Measurements from ENCODE around the gene BANP.

Gene BANP

DNA sequence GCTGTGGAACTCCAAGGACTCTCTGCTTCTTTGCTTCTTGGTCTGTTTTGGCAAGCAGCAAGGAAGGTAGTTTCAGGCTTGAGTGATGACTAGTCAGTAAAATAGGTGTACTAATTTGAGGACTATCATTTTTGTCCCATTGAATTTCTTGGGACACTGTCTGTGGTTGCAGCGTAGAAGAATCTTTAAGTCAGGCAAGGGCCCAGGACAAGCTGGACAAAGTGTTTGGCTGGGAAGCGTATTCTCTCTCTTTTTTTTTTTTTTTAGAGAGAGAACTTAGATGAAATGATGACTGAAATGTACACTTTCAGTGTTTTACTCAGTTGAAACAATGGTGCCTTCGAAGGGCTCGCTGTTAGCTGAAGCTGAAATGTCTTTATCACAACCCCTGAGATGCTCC is 105.0 kb downstream of the BANP start:
- no peak for DNase-seq

DNA sequence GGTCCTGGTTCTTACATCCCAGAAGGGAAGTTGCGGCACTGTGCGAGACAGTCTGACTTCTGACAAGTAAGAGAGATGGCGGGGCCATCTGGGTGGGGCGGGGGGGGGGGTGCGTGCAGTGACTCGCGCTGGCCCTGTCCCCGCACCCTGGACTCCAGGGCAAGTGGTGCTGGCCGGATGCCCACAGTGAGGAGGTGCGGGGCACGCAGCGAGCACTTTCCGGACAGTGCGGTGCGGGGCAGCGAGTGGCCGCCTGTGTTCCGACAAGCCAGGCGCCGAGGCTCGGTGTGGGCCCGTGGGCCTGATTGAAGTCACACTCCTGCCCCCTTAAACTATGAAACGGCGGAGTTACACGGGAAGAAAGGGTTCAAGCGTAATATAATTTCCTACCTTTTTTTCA is 106.4 kb downstream of the BANP start:
- no peak for DNase-seq

DNA sequence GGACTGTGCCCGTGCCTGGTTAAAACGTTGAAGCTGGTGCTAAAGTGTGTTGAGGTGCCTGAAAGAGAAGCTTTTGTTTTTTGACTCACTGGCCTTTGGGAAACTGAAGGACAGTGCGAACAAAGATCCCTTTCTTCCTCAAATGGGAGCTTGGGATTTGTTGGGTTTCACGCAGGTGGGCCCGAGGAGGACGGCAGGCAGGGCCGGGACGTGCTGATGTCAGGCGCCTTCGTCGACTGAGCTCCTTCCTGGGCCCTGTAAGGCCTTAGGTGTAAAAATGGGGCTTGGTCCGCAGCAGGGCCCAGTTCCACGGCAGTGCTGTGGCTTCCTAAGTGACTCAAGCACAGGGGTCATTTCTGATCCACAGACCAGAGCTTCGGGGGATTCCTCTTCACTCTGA is 106.9 kb downstream of the BANP start:
- no peak for DNase-seq

DNA sequence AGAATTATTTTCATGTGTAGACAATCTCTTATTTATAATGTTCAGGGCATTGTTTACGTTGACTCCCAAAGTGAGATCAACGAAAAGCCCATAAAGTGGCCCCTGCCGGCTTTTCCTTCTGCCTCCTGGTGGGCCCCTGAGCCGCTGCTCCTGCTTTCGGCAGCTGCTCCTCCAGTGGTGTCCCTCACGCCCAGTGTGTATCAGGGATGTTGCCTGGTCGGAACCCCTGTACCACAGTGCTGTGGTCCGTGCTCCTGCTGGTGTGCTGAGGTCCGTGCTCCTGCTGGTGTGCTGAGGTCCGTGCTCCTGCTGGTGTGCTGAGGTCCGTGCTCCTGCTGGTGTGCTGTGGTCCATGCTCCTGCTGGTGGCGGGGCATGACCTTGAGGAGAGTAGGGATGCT is 107.6 kb downstream of the BANP start:
- DNase-seq = no peak

DNA sequence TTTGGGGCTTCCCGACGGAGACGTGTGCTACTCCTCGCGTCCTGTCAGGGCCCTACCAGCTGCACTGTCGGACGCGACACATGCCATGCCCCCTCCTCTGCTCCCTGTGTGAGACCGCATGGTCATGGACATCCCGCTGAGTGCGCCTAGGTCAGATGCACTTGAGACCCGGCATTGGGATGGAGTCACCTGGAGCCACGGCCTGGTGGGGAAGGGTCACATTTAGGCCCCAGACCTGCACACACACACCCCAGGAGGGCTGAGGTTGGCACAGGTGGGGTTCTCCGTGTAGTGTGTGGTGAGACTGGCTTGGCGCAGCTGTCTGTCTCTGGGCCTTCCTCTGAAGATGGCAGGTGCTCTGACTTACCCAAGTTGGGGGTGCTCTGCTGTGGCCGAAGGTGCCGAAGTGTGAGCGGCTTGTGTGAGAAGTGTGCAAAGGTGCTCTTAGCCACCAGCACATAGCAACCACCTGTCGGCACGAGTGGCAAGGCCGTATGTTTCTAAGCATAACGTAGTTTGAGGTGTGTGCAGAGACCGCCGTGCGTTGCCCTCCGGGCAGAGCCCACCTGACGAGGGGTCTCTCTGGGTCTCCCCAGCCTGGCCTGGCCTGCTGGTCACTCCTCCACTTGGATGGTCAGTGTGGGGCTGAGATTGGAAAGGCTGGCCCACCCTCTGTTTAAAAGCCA is 108.6 kb downstream of the BANP start:
- no peak for DNase-seq

DNA sequence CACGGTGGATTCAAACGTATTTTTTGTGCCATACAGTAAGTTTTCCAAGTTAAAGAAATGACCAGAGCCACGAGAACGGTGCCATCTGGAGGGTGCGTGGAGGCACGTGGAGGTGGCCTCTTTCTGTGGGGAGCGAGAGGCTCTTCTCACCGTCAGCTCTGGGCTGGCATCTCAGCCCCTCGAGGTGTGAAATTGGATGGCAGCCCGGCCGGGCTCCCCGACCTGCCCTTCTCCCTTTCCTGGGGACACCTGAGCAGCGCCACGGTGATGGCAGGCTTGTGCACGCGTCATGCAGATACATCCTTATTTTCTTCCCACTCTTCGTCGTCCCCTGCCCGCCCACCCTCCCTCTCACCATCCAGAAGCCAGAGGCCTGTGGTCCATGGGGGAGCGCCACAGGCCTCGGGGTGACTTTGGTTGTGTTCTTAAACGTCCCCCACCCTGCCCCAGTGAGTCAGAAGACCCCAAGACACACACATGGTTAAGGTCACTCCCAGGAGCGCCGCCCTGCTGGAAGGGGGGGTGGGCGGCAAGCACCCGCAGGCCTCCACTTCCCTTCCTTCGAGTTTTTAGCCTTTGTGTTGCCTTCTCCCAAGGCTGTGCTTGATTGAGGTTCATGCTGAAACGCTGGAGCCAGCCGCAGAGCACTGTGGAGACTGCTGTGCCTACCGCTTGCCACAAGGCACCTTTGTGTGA is 109.4 kb downstream of the BANP start:
- no peak for DNase-seq

DNA sequence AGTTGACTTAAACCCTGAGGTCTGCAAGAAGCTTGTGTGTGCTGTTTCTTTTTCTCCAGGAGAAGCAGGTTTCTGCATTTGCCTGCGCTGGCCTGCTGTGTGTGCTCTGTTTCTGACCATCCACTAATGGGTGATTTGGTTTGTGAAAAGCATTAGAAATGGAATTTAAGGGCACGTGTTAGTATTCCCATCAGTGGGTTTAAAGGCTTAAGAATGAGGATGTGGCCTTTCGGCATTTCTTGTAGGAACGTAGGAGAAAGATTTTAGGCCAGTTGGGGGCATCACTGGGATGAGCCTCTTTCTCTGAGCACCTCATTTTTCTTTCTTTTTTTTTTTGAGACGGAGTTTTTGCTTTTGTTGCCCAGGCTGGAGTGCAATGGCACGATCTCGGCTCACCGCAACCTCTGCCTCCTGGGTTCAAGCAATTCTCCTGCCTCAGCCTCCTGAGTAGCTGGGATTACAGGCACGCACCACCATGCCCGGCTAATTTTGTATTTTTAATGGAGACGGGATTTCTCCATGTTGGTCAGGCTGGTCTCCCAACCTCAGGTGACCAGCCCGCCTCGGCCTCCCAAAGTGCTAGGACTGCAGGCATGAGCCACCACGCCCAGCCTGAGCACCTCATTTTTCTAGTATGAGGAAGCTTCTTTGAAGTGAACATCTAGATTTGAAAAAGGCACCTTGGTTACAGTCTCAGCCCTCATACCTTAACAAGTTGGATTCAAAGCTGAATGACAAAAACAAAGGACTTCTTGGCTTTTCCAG is 110.3 kb downstream of the BANP start:
- no peak for DNase-seq

DNA sequence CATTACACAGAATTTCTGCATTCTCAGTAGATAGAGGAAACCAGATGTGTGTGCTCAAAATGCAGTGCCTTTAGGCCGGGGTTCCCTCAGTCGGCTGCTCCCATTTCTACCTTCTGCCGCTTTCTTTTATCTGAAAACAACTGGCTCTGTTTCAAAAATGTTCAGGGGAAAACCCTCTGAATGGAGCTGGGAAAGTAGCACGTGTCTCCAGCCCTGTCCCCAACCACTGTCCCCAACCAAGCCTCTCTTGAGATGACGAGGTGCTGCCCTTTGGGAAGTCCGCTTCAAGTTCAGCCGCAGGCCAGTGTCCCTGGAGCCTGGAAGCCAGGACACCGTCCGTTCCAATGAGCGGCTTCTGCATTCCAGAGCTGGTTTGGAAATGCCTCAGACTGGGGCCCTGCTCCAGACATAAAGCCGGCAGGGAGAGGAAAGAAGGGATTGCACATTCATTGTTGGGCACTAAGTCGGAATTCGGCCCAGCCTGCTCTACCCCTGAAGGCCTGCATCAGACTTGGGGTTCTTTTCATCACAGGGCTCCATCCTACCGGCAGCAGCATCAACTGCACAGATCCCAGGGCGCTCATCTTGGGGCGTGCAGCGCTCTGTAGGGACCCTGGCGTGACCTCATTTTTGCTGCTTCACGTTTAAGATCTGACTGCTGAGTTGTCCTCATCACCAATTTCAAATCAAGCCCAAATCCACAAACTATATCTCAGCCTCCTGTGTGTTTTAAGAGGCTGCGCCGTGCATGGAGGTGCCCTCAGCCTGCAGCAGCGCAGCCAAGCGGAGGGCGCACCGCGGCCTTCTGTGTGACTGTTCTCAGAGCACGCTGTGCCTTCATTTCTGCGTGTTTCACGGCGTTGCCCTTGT is 111.3 kb downstream of the BANP start:
- peak; percentile 45 for DNase-seq

DNA sequence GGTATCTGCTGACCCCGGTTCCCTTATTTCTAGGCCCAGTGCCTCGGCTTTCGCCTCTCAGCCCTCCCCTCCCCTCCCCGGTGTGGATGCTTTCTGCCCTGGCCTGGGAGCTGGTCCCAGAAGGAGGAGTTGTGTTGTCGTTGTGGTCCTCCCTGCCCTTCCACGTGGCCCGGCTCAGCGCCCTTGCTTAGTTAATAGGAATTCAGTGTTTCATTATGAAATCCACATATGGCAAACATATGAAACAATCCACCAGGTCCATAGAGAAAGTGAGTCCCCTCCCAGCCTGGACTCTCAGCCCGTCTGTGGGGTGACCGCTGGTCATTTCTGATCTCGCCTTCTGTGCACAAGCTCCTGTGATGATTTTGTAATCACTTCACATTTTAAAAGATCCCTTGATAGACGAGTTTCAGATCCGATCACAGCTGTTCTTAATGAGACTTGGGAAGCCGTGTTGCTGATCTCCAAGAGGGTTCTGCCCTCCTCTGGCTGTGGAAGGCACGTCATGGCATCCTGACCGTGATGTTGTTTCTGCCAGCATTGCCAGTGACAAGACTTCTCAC is 112.1 kb downstream of the BANP start:
- DNase-seq = peak; percentile 54

DNA sequence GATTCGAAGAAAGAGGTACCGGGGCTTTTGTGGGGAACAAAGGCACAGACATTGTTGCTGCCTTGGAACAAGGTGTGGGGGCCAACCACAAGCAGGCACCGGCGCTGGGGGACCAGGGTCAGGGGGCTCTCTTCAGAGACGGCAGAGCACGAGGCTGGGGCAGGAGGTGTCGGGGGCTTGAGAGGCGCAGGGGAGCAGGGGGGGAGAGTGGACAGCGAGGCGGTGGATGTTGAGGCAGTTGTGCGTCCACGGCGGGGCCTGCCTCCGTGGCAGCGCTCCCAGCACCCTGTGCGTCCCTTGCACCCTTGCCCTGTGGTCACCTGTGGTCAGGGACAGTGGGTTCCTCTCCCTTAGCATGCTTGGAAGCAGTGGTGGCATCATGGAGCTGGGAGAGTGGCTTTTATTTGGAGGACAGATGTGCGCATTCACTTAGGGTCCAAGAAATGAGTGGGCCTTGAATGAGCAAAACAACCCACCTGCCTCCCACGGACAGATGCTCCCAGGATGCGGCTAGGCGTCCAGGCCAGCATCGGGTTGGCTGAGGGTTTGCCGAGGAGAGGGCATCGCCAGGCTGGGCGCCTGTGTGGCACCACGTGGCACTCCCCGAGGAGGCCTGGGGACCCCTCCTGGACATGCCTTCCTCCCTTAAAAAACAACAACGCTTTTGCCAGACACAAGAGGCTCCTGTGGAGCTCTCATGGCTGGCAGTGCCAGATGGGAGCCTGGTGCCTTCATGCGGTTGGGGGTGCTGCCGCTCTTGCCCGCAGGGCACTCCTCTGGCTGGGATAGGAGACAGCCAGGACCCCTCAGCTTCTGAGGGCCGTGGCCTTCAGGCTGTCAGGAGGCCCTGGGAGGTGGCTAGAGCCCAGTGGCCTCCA is 113.0 kb downstream of the BANP start:
- DNase-seq = no peak

DNA sequence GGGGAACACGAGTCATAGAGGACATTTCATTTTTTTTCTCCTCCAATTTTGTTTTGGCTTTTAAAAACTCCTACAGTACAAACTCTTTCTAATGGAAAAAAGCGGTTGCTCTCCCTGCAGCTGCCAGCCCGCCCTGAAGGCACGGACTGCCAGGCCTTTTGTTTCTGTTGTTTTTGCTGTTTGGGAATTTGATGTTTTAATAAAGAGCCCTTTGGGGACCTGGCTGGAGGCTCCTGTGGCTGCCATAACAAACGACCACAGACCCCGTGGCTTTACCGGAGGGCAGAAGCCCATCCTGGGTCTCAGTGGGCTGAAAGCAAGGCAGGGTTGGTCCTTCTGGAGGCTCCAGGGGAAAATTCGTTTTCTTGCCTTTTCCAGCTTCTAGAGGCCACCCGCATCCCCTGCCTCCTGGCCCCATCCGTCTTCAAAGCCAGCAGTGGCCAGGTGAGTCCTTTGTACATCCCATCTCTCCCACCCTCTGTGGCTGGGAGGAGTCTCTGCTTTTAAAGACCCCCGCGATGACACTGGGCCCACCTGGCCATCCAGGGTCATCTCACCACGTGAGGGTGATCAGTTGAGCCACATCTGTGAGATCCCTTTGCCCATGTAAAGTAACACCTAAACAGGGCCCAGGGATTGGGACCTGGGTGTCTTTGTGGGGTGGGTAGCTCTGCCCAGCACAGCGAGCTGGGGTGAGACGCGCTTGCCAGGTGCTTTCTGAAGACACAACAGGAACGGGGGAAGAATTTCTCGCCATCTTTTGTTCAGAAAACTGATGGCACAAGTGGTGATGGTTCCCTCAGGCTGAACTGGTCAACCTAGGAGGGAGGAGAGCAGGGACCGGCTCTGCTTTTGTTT is 113.9 kb downstream of the BANP start:
- no peak for DNase-seq

DNA sequence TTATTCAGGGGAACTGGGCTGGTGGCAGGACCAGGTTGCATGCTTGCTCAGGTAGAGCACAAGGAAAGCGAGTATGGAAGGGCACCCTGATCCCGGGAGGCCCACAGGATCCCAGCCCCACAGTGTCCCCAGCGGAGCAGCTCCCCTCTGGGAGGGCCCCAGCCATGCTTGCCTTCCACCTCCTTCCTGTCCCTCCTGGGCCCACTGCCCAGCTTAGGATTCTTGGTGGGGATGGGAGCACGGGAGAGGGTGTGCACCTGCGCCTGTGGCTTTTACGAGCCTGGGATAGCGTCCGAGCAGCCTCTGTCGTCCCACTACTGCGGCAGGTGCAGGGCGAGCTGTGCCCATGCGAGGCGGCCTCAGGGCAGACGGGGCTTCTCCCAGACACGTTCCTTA is 114.5 kb downstream of the BANP start:
- no peak for DNase-seq

DNA sequence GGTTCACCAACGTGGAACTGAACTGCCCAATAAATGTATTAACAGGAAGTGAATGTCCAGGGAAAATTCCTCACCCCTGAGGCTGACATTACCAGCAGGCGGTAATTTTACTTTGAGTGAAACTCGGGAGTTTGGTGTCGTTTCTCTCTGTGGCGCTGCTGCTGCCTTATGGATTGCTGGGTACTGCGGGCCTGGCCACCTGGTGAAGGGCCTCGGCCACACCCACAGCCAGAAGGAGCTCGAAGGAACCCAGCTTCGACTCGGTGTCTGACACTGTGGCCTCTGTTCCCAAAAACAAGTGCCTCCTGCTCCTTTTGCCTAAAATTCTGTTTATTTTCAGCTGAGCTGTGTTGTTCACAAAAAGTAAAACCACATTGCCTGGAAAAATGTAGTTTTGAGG is 115.0 kb downstream of the BANP start:
- no peak for DNase-seq

DNA sequence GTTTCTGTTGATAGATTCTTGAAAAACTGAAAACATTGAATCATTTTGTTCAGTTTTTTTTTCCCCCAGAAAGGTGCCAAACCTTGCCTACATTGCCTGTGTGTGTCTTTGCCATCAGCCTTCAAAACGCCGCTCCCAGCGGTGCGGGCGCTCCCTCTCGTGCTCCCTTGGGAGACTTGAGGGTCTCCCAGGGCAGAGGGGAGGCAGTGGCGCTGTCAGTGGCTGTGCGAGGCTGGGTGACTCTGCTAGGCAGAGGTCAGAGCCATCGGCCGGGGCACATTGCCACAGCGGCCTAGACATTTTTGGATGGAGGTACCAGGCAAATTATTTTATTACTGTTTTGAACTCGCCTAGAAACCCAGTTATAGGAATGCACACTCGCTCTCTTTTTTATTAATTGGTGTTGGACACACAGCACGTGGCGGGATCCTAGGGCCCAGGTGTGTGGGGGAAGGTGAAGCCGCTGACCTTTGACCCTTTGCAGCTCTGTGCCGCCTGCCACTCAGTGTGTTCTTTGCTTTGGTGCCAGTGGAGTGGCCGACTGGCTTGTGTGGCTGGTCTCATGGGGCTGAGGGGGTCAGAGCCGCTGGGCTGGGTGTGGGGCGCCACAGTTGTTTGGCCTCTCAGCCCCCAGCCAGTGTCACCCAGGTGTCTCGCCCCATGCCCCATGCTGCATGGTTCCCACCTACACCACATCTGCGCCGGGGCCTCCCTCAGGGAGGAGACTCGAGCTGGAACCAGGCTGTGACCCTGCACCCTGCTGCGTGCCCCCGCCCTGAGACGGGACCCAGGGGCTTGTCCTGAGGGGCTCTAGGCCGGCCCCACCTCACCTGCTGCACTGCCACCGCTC is 115.7 kb downstream of the BANP start:
- no peak for DNase-seq

DNA sequence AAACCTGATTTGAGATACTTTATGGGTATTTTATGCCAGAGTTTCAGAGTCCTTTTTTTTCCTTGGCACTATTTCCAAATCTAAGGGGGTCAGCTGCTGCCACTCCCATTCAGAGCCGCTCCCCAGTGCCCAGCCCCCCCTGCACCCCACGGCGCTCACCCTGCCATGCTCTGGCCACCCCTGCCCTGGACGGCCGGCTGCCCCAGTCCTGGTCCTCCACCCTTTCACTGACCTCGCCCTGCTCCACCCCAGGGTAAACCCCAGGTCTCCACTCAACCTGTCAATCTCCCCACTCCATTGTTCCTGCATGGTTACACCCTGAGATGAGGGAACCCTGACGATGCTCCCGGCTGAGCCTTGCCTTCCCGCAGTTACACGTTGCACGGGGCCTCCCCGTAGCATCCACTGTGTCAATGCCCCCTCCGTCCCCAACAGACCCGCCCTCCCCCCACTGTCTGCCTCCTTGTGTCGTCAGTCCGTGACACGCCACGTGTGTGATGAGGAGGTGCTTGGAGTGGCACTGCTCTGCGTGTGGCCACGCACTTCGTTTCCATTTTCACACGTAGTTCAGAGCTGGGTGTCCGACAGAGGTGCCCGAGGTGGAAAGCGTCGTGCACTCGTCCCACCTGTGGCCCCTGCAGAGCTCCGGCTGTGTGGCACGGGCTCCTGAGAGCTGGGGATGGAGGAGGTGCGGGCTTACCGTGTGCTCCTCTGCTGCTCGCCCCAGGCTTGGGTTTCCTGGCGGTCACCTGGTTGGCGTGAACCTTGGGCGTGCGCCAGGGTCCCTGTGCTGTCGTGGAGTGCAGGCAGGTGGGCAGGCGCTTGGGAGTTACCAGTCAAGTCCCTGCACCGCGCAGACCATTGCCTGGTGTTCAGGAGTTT is 116.5 kb downstream of the BANP start:
- no peak for DNase-seq

DNA sequence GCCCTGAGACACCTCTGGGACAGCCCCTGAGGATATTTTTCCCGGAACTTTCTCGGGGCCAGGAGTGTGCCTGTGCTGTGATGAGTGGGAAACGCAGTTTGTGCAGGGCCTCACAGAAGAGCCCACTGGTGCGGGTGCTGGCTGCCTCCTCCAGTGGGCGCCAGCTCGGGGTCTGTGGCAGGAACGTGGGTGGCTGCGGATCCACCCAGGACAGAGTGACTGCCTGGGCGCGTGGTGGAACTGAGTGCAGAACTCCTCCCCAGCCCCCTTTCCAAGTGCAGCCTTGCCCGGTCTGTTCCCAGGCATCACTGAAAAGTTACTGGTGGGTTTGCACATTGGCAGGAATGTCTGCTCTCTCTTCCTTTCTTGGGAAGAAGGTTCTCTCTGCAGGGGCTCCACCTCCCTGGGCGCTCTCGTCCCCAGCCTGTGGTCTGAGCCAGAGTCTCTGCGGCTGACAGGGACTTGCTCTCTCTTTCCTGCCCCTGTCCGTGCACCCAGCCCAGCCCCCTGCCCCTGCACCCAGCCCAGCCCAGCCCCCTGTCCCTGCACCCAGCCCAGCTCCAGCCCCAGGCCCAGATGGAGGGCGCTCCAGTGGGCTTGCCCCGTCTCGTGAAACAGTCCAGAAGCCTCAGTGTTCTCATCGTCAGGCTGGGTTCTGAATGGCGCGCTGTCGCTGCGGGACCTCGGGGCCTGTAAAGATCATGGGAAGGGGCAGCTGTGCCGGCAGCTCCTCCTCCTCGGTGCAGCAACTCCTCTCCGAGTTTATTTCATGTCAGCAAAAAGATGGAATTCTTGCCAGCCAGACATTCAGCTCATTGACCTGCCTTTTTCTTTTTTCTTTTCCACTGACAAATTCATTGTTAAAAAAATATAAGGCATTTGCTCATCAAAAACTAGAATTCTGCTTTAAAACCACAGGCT is 117.5 kb downstream of the BANP start:
- DNase-seq = no peak

DNA sequence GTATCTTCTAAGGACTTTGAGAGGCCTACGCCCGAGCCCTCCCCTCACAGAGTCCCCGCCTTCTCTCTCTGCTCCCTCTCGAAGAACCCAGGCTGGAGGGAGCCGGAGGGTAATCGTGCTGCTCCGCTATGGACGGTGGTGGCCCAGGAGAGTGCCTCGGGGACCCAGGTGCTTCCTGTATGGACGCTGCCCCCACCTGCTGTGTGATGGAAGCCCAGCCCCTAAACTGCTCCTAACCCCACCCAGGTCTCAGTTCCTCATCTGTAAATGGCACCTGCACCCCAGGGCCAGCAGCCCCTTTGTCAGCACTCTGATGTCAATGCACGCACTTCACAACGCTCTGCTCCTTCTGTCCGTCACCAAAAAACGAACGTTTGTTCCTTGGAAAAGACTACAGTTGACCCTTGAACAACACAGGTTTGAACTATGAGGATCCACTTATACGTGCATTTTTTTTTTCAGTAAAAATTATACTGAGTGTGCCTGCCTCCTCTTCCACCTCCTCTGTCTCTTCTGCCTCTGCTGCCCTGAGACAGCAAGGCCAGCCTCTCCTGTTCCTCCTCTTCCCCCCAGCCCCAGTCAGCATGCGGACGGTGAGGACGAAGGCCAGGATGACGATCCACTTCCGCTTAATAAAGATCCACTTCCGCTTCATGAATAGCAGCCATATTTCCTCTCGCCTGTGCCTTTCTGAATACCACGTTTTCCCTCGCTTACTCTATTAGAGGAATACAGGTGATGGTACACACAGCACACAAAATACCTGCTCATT is 118.3 kb downstream of the BANP start:
- no peak for DNase-seq

Data from HCEC 1CT (cell line).